ENCODE data around the gene TMEM120B. TPM values are rescaled to one million over a fixed set of nuclear protein-coding genes. Genes with fewer than 3 reads are reported as not detected.

TMEM120B gene
- total and polyA plus RNA-seq, 2 of the 4 experiments (the other 2 are of a cell fraction), result 10.6 to 18.4 TPM

DNA sequence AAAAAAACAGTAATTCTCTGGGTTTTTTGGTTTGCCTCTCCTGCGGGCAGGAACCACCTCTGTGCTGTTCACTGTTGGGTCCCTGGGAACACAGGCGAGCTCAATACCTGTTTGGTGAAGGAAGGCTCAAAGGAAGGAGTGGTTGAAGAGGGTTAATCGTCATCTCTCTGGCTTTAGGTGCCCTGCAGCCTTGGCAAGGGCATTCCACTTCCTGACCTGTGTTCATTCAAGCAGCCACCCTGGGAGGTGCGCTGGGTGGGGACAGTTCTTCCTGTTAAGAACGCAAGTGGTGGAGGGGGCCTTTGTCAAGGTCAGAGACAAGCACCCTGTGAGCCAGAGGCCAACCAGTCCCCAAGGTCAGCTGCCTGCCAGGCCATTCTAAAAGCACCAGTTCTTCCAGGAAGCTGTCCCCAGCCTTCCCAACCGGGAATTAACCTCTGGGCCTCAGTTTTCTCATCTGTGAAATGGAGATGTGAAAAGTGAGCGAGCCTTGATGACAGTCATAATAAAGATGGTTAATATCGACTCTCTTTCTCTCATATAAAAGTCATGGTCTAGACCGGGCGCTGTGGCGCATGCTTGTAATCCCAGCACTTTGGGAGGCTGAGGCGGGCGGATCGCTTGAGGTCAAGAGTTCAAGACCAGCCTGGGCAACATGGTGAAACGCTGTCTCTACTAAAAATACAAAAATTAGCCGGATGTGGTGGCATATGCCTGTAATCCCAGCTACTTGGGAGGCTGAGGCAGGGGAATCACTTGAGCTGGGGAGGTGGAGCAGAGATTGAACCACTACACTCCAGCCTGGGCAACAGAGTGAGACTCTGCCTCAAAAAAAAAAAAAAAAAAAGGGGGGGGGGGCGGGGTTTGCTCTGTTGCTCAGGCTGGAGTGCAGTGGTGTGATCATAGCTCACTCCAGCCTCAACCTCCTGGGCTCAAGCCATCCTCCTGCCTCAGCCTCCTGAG, 74.8 kb downstream of the TMEM120B start:
- no peak overlapping the region for H3K4me3 ChIP-seq (ENCODE audit: insufficient read depth, low read depth, low read length)
- ChIA-PET CTCF (interaction anchor here (0.6 to 1.7 kb wide), 2 partner anchors 11 to 1182 kb away, joined by 4 read pairs; no protein-coding TSS in a partner anchor), POLR2A (ENCODE audit: unreplicated experiment) (no interaction called here)
- peaks cover 13% of the 10 kb centered on the region for H3K9me1 ChIP-seq (ENCODE audit: insufficient read depth, low read length)
- H4K91ac ChIP-seq (ENCODE audit: insufficient read depth, low read depth, low read length), result no peak overlapping the region
- ATAC-seq (ENCODE audit: low read depth), result no peak
- H2BK20ac ChIP-seq (ENCODE audit: low read depth, low read length), result no peak overlapping the region
- no peaks in the 10 kb centered on the region for H3K27me3 ChIP-seq (ENCODE audit: control insufficient read depth, insufficient read depth, low read length)
- no peak overlapping the region for H3K9ac ChIP-seq (ENCODE audit: low read depth, low read length)
- no peak overlapping the region for H2AK9ac ChIP-seq (replicated peaks; ENCODE audit: low read depth, low read length, poor library complexity)
- no peak overlapping the region for H3K56ac ChIP-seq (ENCODE audit: extremely low read depth, insufficient read depth, low read length)
- in situ Hi-C loops (cut with MboI; ENCODE audit: low sequenced_read_pairs), result no loop called here
- H3K4me1 ChIP-seq (ENCODE audit: control insufficient read depth, insufficient read depth, low read length), result peaks cover 8% of the 10 kb centered on the region
- H2AFZ ChIP-seq (replicated peaks; ENCODE audit: low read length, poor library complexity), result no peak overlapping the region
- DNase-seq, result no peak
- H2BK5ac ChIP-seq (ENCODE audit: low read depth, low read length, poor library complexity, severe bottlenecking), result no peak overlapping the region
- no peak overlapping the region for H3K4me2 ChIP-seq (ENCODE audit: low read depth, low read length)
- H4K8ac ChIP-seq (ENCODE audit: low read depth in 2 of 2, low read length in 2 of 2), result no peak overlapping the region
- peaks cover 20% of the 10 kb centered on the region; the same call in 1 of the 2 replicates for H4K20me1 ChIP-seq (ENCODE audit: insufficient read depth, low read length)
- H3K23ac ChIP-seq (ENCODE audit: low read depth, low read length), result no peak overlapping the region
- H3K27ac ChIP-seq (ENCODE audit: insufficient read depth, low read length), result no peak overlapping the region
- H3K4ac ChIP-seq (ENCODE audit: low read depth, low read length), result no peak overlapping the region
- H2AK5ac ChIP-seq (ENCODE audit: low read depth, low read length), result peak overlapping the region; percentile 27
- no peak overlapping the region for H3K14ac ChIP-seq (replicated peaks; ENCODE audit: low read depth, low read length)
- H3K9me3 ChIP-seq (ENCODE audit: control insufficient read depth, insufficient read depth, low read length), result no peaks in the 10 kb centered on the region
- intact Hi-C loops (cut with micrococcal nuclease), result no loop called here
- dilution Hi-C loops (cut with HindIII; ENCODE audit: low sequenced_read_pairs, unreplicated experiment), result no loop called here
- no TSS peak for BruUV-seq (replicated peaks)
- no peaks in the 10 kb centered on the region for H3K36me3 ChIP-seq (ENCODE audit: control insufficient read depth, insufficient read depth, low read length)
- H2BK15ac ChIP-seq (ENCODE audit: low read depth, low read length), result no peak overlapping the region
- whole genome bisulfite sequencing, 2 experiments (ENCODE audit: extremely low coverage in 2 of 2, insufficient read length in 1 of 2), result 100% methylated on average over 2 of the region's 17 CpGs; no CpG with 5 or more reads in 1 of the 2 experiments
- TF ChIP-seq BHLHE40 (IDR thresholded peaks at IDR 0.05; ENCODE audit: low read depth, low read length) (no peak), NFE2L2 (IDR thresholded peaks at IDR 0.05; ENCODE audit: low read depth, low read length) (no peak), RAD21 (IDR thresholded peaks at IDR 0.05; ENCODE audit: low read length) (no peak), MAFK (IDR thresholded peaks at IDR 0.05; ENCODE audit: low read depth, low read length) (no peak), CTCF (conservative IDR thresholded peaks at IDR 0.05; ENCODE audit: low read depth, low read length) (no peak), RCOR1 (IDR thresholded peaks at IDR 0.05; ENCODE audit: insufficient replicate concordance, low read length) (no peak), MAZ (IDR thresholded peaks at IDR 0.05; ENCODE audit: borderline replicate concordance, low read depth, low read length) (no peak), USF2 (IDR thresholded peaks at IDR 0.05; ENCODE audit: low read depth, low read length) (no peak), MXI1 (IDR thresholded peaks at IDR 0.05; ENCODE audit: borderline replicate concordance, low read depth, low read length) (no peak), POLR2A (IDR thresholded peaks at IDR 0.05; ENCODE audit: low read depth, low read length) (no peak)
- H3K79me1 ChIP-seq (ENCODE audit: low read depth in 1 of 2, low read length in 2 of 2), result peaks cover 0 to 18% of the 10 kb centered on the region in 2 experiments; a peak in 1 of 4 replicates
- no peak overlapping the region for H4K5ac ChIP-seq (ENCODE audit: low read depth, low read length)
- no peak overlapping the region for H2BK120ac ChIP-seq (ENCODE audit: low read depth, low read length)
- no peak overlapping the region for H3K18ac ChIP-seq (ENCODE audit: low read depth, low read length)

All from IMR-90 (cell line).